Stimulated activated CD4-positive, alpha-beta T cell treated with anti-CD3 and anti-CD28 coated beads, Interleukin-12 subunit alpha, Interleukin-12 subunit beta, amount 100 ng/mL, for 48 hours (primary cell): ENCODE data around the gene PACS2.
A peak's percentile ranks its signal among the peaks of the same experiment; 100 is the strongest.

Experiments used
- DNase-seq, 3 donors: peaks; one replicate each; pipeline ENCODE4 v3.0.0-alpha.2; 2020; ENCODE audit warnings: low read depth in 2 of 3, low spot score in 1 of 3

PACS2 gene

GRCh38 chr14:105366386-105367074 is 52.0 kb downstream of the PACS2 start:
- DNase-seq, result no peak

DNA sequence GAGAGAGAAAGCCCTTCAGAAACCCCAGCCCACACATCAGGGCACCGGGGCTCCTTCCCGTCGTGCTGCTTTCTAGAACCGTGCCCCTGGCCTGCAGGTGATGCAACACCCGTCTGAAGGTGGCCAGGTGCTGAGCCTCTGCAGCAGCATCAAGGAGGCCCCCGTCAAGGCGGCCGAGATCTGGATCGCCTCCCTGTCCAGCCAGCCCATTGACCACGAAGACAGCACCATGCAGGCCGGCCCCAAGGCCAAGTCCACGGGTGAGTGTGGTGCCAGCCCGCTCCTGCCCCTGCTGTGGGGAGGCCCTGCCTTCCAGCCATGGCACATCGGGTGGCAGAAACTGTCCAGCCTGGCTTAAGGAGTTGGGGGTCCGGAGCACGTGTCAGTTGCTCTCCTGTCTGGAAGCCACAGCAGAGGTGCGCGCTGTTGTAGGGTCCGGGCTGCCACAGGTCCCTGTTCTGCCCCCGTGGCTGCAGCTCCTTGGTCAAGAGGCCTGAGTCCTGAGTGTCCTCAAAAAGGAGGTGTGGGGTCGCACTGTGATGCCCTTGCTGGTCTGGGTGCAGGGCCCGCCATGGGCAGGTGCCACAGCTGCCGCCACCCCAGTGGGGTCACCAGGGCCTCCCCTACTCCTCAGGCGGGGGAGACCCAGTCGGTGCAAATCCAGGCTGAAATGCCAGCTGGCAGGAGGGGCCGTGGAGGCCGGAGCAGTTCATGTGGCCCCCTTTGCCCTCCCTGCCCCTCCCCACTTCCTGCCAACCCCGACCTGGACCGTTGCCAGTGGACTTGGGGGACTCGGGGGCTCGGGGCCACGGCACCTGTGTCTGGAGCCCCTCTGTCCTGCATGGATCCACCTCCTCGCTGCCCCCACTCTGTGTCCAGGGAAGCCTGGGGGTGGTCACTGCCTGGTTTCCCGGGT is 52.8 kb downstream of the PACS2 start:
- DNase-seq, result no peak

- no peak for DNase-seq
Measured at GRCh38 chr14:105368032-105368417, 53.5 kb downstream of the PACS2 start.

GRCh38 chr14:105368426-105368825 is 53.9 kb downstream of the PACS2 start:
- DNase-seq, result no peak

DNA sequence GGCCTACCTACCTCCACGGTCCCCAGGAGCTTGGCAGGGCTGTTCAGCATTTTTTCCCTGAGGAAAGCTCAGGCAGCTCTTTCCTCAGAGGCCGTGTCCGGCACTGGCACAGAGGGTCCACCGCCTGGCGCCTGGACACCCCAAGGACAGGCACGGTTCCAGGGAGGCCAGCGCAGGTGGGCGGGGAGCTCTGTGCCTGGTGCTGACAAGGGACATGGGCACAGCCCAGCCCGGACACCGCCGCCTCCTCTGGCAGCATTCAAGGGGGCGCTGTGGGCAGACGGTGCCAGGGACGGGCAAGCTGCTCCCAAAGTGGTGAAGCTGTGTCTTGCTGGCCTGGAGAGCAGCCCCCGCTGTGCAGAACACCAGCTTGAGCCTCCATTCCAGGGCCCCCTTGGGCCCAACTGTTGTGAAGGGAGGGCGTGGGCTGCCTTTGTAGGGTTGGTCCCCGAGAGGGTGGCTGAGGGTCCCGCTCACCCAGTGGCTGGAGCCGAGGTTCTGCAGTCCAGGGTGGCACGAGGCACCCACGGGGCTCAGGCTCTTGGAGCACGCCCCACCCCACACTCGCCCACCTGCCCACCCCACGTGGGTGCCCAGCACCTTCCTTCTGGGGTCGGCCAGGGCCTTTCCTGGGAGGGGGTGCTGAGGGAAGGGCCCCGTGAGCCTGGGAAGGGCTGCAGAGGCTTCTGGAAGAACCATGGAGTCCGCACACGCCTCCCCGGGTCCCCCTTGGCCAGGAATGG is 54.5 kb downstream of the PACS2 start:
- no peak for DNase-seq

DNA sequence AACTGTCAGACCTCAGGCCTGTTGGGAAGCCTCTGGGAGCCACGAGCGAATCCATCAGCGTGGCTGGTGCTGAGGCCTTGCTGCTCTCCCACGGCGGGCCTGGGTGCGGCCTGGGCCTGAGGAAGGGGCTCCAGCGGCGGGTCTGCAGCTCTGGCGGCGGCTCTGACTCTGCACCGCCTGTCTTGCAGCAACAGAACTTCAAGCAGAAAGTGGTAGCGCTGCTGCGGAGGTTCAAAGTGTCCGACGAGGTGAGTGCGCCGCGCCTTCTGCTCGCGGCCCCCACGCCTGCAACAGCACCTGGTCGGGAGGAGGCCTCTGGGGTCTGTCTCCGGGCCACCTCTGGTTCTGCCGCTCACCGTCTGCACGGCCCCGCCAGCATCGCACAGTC is 55.1 kb downstream of the PACS2 start:
- DNase-seq, result no peak

- no peak for DNase-seq
Measured at GRCh38 chr14:105374389-105374788, 59.8 kb downstream of the PACS2 start.

- peak in 2 of 3 donors; percentile 27 to 38 for DNase-seq
Measured at GRCh38 chr14:105375635-105376057, 61.1 kb downstream of the PACS2 start.

- DNase-seq, result no peak
Measured at GRCh38 chr14:105376521-105377440, 62.2 kb downstream of the PACS2 start.

- no peak for DNase-seq
Measured at GRCh38 chr14:105377555-105378182, 63.1 kb downstream of the PACS2 start.

DNA sequence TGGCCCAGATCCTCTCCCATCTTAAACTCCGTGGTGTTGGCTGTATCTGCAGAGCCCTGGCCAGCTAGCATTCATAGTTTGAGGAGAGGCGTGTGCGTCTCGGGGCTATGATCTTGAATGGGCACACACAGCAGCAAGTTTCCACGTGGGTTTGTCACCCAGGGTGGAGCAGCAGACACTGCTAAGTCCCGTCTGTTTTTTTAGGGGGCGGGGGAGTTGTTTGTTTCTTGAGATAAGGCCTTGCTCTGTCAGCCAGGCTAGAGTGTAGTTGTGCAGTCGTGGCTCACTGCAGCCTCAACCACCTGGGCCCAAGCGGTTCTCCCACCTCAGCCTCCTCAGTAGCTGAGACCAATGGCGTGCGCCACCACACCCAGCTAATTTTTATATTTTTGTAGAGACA is 63.7 kb downstream of the PACS2 start:
- DNase-seq, result no peak

GRCh38 chr14:105378873-105379685 is 64.5 kb downstream of the PACS2 start:
- DNase-seq, result no peak

- no peak for DNase-seq
Measured at GRCh38 chr14:105379946-105380345, 65.4 kb downstream of the PACS2 start.

GRCh38 chr14:105380756-105381155 is 66.2 kb downstream of the PACS2 start:
- DNase-seq, result no peak

DNA sequence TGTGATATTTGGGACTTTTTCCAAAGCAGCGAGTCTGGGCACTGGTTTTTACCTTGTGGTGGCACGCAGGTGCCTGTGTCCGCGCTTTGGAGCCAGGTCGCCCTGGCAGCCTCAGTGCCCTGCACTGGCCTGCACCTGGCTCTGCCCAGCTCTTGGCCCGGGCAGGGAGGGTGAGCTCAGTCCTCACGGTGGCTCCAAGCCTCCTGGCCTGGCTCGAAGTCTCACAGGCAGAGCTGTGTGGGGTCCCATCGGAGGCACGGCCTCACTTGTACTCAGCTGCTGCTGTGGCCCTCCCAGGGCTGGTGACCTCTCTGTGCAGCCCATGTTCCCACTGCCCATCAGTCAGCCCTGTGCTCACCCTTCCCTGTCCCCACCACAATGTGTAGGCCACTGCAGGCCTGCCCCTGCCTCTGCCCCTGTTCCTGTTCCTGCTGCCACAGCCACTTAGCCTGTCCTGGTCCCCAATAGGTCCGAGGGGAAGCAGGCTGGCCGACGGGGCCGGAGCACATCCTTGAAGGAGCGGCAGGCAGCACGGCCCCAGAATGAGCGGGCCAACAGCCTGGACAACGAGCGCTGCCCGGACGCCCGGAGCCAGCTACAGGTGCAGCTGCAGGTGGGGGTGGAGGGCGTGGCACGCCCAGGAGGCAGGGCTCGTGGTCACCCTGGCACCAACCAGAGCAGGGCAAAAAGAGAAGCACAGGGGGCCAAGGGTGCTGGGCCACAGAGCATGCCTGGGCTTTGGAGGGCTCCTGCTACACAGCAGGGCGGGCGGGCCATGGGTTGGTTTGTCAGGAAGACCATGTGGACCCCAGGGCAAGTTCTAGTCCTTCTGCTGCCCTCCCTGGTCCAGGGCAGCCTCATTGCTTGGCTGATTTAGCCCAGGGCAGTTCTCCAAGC is 67.1 kb downstream of the PACS2 start:
- no peak for DNase-seq

DNA sequence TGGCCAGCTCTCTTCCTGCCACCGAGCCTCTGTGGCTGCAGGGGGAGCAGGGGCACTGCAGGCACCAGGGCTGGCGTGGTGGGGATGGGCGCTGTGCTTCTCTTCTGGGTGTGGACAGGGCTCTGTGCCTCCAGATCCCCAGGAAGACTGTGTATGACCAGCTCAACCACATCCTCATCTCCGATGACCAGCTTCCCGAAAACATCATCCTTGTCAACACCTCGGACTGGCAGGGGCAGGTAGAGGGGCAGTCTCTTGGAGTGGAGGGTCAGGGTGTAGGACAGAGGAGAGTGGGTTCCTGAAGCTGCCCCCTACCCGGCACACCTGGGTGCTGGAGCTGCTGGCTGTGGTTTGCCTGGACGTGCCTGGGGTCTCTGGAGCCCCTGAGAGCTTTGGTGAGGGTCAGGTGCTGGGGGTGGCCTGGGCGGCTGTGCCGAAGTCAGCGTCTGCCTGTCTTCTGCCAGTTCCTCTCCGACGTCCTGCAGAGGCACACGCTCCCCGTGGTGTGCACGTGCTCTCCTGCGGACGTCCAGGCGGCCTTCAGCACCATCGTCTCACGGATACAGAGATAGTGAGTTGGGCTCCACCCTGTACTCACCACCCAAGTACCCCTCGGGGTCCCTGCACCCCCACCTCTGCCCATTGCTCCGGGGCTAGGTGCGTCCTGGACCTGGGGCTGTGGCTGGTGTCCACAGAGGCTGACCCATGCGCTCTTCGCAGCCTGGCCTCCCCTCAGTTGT is 68.0 kb downstream of the PACS2 start:
- DNase-seq, result no peak

DNA sequence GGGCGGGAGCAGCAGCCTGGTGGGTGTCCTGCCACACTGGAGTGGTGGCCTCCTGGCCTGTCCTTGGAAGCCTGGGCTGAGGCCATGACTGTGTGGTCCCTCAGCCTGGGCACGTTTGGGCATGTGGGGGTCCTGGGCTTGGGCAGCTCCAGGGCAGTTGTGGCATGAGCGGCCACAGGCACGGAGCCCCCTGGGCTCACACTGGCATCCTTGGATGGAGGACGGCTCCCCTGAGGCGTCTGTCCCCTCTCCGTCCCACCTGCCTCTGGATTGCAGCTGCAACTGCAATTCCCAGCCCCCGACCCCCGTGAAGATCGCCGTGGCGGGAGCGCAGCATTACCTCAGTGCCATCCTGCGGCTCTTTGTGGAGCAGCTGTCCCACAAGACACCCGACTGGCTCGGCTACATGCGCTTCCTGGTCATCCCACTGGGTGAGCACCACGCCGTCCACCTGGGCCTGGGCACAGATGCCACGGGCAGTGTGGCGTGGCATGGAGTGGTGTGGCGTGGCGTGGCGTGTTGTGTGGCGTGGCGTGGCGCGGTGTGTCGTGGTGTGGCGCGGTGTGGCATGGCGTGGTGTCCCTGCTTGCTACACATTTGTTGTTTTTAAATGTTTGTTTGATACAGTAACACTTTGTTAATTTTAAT is 68.7 kb downstream of the PACS2 start:
- no peak for DNase-seq
